Hematopoietic multipotent progenitor cell treated with erythropoietin and hydrocortisone succinate and interleukin-3 and kit ligand, for 6 days (in vitro differentiated cells): ENCODE results near the gene G6PD.
"Not testable (repeated sequence)": the region's sequence is repeated elsewhere in the genome, so short reads cannot be mapped to it uniquely, and the experiment has no call there.

ENCODE experiments used
- DNase-seq: peaks from one replicate; pipeline ENCODE4 v3.0.0-alpha.2; 2015

Gene G6PD

DNA sequence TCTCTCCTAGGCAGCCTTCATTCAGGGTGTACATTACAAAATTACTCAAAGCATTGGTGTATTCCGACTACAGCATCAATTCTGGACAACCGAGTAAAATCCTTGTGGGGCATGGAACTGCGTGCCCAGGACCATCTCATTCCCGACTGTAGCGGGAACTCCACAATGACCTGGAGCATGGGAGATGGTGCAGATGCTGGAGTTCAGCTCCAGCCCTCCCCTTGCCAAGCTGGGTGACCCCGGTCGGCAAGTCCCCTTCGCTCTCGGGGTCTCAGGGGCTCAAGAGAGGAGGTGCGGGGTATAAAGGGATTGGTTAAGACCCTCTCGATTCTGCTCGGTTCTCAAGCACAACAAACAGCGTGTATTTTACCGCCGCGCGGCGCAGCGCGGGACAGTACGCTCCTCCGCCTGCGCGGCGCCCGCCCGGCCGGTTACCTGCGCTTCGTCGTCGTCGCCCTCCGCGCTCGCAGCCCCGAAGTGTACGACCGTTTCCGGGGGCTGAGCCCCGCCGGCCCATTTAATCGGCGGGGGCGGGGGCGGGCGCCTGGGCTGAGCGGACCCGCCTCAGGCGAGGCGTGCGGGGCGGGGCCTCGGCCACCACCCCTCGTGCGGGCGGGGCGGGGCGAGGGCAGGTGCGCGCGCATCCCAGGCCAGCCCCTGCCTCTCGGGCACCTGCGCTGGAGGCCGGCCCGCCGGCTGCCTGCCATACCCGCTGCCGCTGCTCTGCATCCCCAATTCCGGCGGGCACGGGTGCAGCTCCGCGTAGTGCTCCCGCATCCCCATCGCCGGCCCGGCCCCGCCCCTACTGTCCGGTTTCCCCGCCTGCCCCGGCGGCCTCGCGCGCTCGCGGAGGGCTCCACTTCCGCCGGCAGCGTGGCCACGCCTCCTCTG lies at the start of gene G6PD:
Gene G6PD (minus strand): TSS at position 493 of the 891 bp plus-strand sequence. CDS start 691 bp downstream, outside the sequence.
- peak; percentile 82 for DNase-seq

- no peak for DNase-seq
Observed at GRCh38 chrX:154595559-154596249, 49.1 kb upstream of the G6PD start.

DNA sequence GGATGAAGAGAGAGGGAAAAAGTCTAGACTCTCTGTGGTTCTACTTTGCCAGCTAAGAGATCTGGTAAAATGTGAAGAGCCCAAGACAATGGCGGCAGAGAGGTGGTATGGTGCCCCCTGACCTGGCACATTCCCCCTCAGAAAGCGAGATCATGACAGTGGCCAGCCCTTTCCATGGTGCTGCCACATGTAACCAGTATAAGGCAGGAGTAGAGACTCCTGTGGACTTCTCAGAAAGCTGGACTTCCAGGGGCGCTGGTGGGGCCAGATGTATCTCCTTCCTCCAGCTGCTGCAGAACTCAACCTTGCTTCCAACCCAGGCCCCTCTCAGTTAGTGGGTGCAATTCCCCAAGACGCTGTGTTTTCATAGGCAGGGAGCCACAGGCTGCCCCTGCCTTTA lies 47.8 kb upstream of the G6PD start:
- no peak for DNase-seq

DNA sequence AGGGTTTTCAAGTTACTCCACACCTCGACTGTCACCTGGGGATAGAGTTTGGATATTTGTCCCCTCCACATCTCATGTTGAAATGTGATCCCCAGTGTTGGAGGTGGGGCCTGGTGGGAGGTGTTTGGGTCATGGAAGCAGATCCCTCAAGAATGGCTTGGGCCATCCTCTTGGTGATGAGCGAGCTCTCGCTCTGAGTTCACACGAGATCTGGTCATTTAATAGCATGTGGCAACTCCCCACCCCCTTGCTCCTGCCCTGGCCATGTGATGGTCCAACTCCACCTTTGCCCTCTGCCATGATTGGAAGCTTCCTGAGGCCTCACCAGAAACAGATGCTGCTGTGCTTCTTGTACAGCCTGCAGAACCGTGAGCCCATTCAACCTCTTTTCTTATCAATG lies 46.6 kb upstream of the G6PD start:
- DNase-seq = no peak

DNA sequence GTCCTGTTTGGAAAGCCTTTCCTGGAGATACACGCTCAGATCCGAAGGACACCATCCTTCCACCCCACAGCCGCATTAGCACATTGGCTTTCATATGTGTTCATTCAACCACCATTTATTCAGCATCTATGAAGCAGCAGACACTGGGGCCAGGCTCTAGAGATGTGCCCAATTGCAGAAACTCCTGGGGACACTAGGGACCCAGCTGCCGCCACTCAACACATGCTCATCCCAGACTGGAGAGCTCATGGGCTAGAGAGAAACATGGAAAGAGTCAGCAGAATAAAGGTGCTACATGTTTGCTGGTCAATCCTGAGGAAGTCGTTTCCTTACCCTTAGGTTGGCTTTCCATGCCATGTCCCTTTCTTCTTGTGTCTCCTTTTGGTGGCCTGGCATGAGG lies 45.9 kb upstream of the G6PD start:
- DNase-seq = no peak

GRCh38 chrX:154590415-154590814 lies 43.8 kb upstream of the G6PD start:
- DNase-seq = not testable (repeated sequence)

GRCh38 chrX:154584585-154585183 lies 38.0 kb upstream of the G6PD start, which contains the start of gene CTAG1A:
Gene CTAG1A (plus strand): TSS chrX:154585133. CDS start chrX:154585207, 74 bp downstream.
- DNase-seq = not testable (repeated sequence)

DNA sequence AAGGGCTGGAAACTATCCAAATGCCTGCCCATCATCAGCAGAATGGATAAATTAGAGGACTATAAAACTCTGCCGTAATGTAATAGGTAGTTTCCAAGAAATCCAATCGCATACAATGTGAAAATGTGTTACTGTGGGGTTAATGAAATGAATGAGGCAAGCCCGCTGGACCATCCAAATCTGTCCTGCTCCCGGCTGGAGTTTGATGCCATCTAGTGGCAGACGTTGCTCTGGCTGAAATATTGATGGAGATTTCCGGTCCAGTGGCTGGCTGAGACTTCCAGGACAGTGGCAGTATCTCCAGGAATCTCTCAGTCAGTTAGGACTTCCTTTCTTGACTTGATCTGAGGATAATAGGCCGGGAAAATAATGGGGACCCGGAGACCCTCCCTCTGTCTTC lies 36.3 kb upstream of the G6PD start:
- DNase-seq = not testable (repeated sequence)

DNA sequence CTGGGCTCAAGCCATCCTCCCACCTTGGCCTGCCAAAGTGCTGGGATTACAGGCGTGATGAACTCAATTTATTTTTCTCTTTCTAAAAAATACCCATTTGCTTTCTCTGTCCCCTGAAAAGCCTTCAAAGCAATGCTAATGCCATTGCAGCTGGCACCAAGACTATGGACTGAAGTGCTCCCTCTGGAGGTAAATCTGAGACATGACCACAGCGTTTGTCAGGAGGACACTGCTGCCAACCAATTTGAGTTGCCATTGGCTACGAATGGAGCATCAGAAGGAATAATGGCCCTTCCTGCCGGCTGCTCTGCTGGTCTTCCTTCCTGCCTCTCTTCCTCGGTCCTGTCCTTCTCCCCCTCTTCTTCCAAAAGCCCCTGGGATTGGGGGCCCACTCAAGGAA lies 28.4 kb upstream of the G6PD start:
- DNase-seq = not testable (repeated sequence)

DNA sequence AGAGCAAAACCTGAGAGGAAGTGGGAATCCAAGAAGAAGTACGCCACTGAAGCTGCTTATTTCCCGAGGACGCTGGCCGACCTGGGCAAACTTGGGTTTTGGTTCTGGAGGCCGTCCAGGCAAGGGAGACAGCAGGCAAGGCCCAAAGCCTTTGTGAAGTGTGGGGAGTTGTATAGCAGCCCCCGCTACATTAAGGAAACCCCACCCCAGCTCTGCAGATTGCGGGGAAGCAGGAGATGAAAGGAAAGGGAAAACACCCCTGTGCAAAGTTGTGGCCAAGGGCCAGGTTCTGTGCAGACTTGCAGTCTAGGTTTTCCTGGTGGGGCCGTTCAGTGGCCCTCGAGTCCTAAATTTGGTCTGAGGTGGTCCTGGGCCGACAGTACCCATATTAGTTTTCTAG lies 26.4 kb upstream of the G6PD start:
- DNase-seq = not testable (repeated sequence)

DNA sequence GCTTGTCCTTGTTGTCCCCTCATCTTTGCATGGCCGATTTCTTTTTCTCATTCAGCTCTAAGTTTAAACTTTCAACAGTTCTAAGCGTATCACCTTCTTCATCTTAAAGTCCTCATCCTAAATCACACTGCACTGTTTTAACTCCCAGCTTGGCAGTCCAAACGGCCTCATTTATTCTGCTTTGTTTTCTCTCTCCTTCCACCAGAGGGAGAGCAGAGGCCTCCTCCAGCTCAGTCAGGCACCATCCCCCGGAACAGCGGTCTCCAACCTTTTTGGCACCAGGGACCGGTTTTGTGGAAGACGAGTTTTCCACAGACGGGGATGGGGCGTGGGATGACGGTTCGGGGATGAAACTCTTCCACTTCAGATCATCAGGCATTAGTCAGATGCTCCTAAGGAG lies 23.7 kb upstream of the G6PD start:
- not testable (repeated sequence) for DNase-seq

- not testable (repeated sequence) for DNase-seq
Observed at GRCh38 chrX:154562295-154562694, 15.6 kb upstream of the G6PD start.

- not testable (repeated sequence) for DNase-seq
Observed at GRCh38 chrX:154560326-154560725, 13.7 kb upstream of the G6PD start.

DNA sequence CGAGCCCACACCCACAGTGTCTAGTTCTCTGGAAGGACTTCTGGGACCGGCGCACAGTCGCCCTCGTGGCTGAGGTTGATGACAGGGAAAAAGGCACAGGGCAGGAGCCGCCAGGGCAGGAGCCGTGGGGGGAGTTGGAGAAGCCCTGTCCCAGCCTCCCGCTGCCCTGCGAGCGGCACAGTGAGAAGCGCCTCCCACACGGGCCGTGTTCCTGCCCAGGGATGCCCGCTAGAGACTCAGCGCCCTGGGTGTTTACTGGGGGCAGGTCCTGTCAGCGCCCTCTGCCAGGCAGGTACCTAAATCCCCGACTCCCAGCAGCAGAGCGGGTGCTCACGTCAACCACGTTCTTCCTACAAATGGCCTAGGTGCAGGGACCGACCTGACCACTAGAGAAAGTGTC lies 12.2 kb upstream of the G6PD start:
- not testable (repeated sequence) for DNase-seq

GRCh38 chrX:154558060-154558690 lies 11.5 kb upstream of the G6PD start:
- DNase-seq = not testable (repeated sequence)

- DNase-seq = not testable (repeated sequence)
Observed at GRCh38 chrX:154552112-154552806, 5.6 kb upstream of the G6PD start.

DNA sequence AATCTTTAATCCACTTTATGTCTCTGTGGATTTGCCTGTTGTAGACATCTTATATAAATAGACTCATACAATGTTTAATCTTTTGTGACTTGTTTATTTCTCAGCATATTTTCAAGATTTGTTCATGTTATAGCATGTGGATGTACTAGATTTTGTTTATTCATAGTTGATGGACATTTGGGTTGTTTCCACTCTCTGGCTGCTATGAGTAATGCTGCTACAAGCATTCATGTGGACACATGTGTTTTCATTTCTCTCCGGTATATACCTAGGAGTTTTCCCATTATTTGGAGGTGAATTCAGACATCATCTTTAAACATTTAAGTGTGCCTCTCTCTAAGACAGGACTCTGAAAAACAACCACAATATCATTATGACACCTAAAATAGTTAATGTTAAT lies 3.1 kb upstream of the G6PD start:
- no peak for DNase-seq

- DNase-seq = no peak
Observed at GRCh38 chrX:154548028-154548316, 1.3 kb upstream of the G6PD start.

GRCh38 chrX:154547245-154548027 lies 790 bp upstream of the G6PD start, which contains the start of gene IKBKG:
Gene IKBKG (plus strand): TSS chrX:154547620. CDS start chrX:154552003, 4,383 bp downstream.
- DNase-seq = peak; percentile 91

DNA sequence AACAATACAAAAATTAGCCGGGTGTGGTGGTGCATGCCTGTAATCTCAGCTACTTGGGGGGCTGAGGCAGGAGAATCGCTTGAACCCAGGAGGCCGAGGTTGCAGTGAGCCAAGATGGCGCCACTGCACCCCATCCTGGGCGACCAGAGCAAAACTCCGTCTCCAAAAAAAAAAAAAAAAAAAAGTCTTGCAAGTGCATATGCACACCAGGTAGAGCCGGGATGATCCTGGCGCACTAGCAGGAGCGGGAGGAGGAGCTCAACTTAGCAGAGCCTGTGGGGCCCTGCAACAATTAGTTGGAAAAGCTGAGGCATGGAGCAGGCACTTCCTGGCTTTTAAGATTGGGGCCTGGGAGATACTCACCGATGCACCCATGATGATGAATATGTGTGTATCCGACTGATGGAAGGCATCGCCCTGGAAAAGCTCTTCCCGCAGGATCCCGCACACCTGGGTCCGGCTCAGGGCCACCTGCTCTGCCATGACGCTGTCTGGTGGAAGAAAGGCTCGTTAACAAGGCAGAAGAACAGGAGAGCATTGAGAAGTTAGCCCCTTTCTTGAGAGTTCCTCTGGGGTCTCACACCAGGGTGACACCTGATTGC lies 872 bp downstream of the G6PD start:
- no peak for DNase-seq
